ENCODE data around the gene ANP32E.

ANP32E gene

DNA sequence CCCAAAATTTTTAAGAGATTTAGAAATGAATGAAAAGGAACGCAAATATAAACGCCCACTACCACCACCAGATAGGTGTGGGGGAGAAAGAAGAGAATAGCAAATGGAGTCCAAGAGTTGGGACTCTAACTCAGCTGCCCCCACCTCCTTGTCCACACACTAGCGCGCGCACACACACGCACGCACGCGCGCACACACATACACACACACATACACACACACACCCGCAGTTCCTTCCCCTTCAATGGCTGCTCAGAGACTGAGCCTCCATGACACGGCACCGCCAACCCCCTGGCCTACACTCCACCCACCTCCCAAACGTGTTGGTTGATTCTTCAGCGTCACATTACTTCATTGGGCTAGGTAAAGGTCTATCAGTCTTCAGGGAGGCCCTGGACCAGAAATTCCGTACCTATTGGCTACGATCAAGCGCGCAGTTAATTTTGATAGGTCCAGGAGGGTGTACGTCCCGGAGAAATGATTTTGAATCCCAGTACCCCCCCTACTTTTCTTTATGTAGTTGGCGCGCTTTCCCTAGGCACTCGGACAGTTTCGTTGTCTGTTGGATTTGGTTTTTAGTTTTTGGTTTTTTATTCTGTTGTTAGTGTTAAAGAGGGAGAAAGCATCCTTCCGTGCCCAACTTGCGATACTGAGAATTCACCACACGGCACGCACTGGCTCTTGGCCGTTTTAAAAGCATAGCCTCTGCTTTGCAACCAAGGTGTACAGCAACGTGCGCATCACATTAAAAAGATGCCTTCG is at the start of gene ANP32E:
Gene ANP32E, minus strand, starts transcription at position 261 of the 762 bp plus-strand sequence. CDS start 326 bp downstream, outside the sequence.
- DNase-seq (ENCODE audit: low spot score): peak; percentile 97
- no peak for TF ChIP-seq CTCF (IDR thresholded peaks at IDR 0.05; ENCODE audit: extremely low read depth, missing control alignments)

DNA sequence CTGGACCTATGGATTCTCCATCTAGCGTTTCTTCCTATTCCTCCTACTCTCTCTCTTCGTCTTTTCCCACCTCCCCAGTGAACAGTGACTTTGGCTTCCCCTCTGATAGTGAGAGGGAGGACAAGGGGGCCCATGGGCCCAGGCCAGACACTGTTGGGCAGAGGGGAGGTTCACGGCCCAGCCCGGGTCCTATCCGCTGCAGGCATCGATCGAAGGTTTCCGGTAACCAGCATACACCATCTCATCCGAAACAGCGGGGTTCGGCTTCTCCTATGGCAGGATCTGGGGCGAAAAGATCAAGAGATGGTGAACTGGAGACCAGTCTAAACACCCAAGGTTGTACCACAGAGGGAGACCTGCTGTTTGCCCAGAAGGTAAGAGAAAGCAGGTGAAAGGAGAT is 47.3 kb upstream of the ANP32E start:
- DNase-seq (ENCODE audit: low spot score): no peak
- no peak for TF ChIP-seq CTCF (IDR thresholded peaks at IDR 0.05; ENCODE audit: extremely low read depth, missing control alignments)

DNA sequence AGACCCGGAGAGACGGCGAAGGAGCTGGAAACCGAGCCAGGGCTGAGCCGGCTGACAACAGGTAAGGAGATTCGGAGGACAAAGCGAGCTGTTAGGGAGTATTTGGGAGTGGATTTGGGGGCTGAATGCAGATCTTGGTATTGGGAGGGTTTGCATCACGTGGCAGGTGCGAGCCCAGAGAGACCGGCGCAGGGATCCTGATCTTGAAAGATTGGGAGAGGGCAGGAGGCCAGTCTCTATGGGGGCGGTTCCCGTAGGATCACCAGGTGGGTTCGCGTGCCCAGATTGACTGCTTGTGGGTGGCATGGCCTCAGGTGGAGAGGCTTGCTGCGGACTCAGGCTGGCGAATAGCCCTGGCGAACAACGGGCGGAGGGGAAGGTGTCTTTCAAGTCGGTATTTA is 46.6 kb upstream of the ANP32E start:
- DNase-seq (ENCODE audit: low spot score): no peak
- no peak for TF ChIP-seq CTCF (IDR thresholded peaks at IDR 0.05; ENCODE audit: extremely low read depth, missing control alignments)

DNA sequence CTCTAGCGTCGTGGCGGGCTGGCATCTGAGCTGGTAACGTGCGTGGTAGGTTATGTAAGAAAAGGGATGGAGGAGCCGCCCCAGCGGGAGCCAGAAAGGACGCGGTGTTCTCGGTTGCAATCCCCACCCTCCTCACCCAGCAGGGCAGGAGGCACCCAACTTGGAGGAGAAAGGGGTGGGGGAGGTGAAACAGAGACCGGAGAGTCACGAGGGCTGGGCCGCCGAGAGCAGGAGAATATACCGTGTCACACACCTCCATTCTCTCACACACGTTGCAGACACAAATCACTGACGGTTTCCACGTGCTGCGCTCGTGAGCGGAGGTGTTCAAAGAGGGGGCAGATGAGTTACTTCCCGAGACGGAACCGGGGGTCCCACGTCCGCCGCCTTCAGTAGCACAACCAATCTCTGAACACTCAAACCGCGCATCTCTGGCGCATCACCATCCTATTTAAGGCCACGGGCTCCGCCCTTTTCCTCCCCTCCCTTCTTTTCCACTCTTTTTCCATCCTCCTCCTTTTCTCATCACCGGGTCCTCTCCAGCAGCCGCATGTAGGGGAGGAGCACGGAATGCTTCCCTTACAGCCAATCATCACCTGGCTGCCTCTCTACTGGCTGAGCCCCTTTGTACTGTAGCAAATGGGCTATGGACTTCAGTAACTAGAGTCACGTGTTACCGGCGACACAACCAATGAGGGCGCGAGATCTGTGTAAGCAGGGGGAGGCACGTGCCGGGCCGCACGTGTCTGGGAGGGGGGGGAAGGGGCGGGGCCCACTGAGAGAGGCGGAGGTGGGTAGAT is 46.0 kb upstream of the ANP32E start, which contains the start of gene CIART:
Gene CIART, plus strand, starts transcription at position 797 of the 800 bp plus-strand sequence. CDS start 714 bp downstream, outside the sequence.
- peak; percentile 72 for DNase-seq (ENCODE audit: low spot score)
- TF ChIP-seq CTCF (IDR thresholded peaks at IDR 0.05; ENCODE audit: extremely low read depth, missing control alignments): no peak

GRCh38 chr1:150281221-150281757 is 45.4 kb upstream of the ANP32E start:
- peak; percentile 50 for DNase-seq (ENCODE audit: low spot score)
- TF ChIP-seq CTCF (IDR thresholded peaks at IDR 0.05; ENCODE audit: extremely low read depth, missing control alignments): peak; percentile 27

DNA sequence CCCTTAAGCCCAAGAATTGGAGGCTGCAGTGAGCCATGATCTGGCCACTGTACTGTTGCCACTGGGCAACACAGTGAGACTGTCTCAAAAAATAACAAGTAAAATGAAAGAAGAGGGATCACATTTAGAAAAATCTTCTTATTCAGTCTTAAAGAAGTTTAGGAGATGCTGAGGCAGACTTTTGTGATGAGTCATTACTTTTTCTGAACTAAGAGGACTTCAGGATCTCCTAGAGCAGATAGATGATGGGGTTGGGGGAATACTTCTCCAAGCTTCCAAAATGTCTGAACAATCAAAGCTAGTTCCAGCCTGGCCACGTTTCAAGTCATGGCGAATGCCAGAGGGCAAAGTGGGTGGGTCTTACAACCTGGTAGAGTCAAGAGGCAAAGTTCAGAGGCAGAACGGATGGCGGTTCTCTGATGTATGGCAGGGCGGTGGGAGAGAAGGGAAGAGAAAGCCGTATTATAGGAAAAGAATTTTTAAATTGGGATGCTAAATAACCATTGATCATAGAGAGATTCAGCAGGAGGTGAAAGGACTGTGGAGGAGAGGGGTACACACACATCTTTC is 44.3 kb upstream of the ANP32E start:
- no peak for TF ChIP-seq CTCF (IDR thresholded peaks at IDR 0.05; ENCODE audit: extremely low read depth, missing control alignments)
- DNase-seq (ENCODE audit: low spot score): no peak

Measured in GM20000 (cell line).